Globus pallidus (tissue), 1 donor: ENCODE results near the gene KLHDC1.
A peak's percentile ranks its signal among the peaks of the same experiment; 100 is the strongest.
"Not testable (repeated sequence)": the region's sequence is repeated elsewhere in the genome, so short reads cannot be mapped to it uniquely, and the experiment has no call there.

Experiments
- DNase-seq: peaks from one replicate; pipeline ENCODE4 v3.0.0-alpha.2; 2015; ENCODE audit warnings: low spot score

The KLHDC1 gene

GRCh38 chr14:49692811-49693734, at the start of gene KLHDC1:
TSS of gene KLHDC1 (plus strand) at chr14:49693120. CDS start at chr14:49693195, 75 bp downstream.
- DNase-seq: peak; percentile 84

- no peak for DNase-seq
These were observed 39.4 kb upstream of the KLHDC1 start for GRCh38 chr14:49653508-49653907.

GRCh38 chr14:49654511-49654910, 38.4 kb upstream of the KLHDC1 start:
- no peak for DNase-seq

- not testable (repeated sequence) for DNase-seq
These were observed 35.4 kb upstream of the KLHDC1 start for GRCh38 chr14:49657500-49657899.

GRCh38 chr14:49659526-49660455, 33.1 kb upstream of the KLHDC1 start:
- no peak for DNase-seq

- no peak for DNase-seq
These were observed 22.4 kb upstream of the KLHDC1 start for GRCh38 chr14:49670475-49670874.

GRCh38 chr14:49673586-49673985, 19.3 kb upstream of the KLHDC1 start:
- DNase-seq: no peak

- DNase-seq: no peak
These were observed 15.3 kb upstream of the KLHDC1 start for GRCh38 chr14:49677643-49678042.

- DNase-seq: no peak
These were observed 13.6 kb upstream of the KLHDC1 start for GRCh38 chr14:49679271-49679670.

GRCh38 chr14:49686425-49686824, 6.5 kb upstream of the KLHDC1 start:
- no peak for DNase-seq

- DNase-seq: peak; percentile 60
These were observed 4.8 kb upstream of the KLHDC1 start, which contains the start of gene POLE2 for GRCh38 chr14:49687942-49688700. TSS of gene POLE2 (minus strand) at chr14:49688214. CDS start at chr14:49688203, 11 bp downstream.

- DNase-seq: no peak
These were observed 4.3 kb upstream of the KLHDC1 start for GRCh38 chr14:49688701-49689030.

- DNase-seq: no peak
These were observed 1.9 kb upstream of the KLHDC1 start for GRCh38 chr14:49691031-49691430.

GRCh38 chr14:49692193-49692757, 645 bp upstream of the KLHDC1 start:
- no peak for DNase-seq

- not testable (repeated sequence) for DNase-seq
These were observed 810 bp downstream of the KLHDC1 start for GRCh38 chr14:49693735-49694124.

- DNase-seq: no peak
These were observed 9.8 kb downstream of the KLHDC1 start for GRCh38 chr14:49702725-49703124.

- no peak for DNase-seq
These were observed 11.0 kb downstream of the KLHDC1 start for GRCh38 chr14:49703965-49704364.

GRCh38 chr14:49704471-49704870, 11.6 kb downstream of the KLHDC1 start:
- not testable (repeated sequence) for DNase-seq

GRCh38 chr14:49710993-49711392, 18.1 kb downstream of the KLHDC1 start:
- DNase-seq: not testable (repeated sequence)

- no peak for DNase-seq
These were observed 27.8 kb downstream of the KLHDC1 start for GRCh38 chr14:49720744-49721143.

- DNase-seq: not testable (repeated sequence)
These were observed 29.0 kb downstream of the KLHDC1 start for GRCh38 chr14:49721733-49722435.
